A549 (cell line): ENCODE results near the gene MTPN. TPM values are rescaled to one million over a fixed set of nuclear protein-coding genes. Genes with fewer than 3 reads are reported as not detected.

Experiments
- ATAC-seq, 2 experiments: fragments of 200-7000 bp in 1 of 2; fragments of >200 bp in 1 of 2; cut with Nextera tagmentation in 1 of 2; cut with Tn5 transposase in 1 of 2; 3 replicates each; pipeline versions ENCODE4 v1.8.0 to v1.9.1; 2018 to 2020; ENCODE audit warnings: mild to moderate bottlenecking in 1 of 2, moderate library complexity in 1 of 2
- CTCF ChIA-PET: fragments of 300-600 bp; sonication (Branson Sonifier 250); formaldehyde crosslinking; extraction: SDS; loops from one replicate; lab custom pipeline; 2021; ENCODE audit warnings: antibody characterized with exemption, inconsistent platforms; lab: Yijun Ruan, JAX
- POLR2A ChIA-PET: fragments of 350-600 bp; formaldehyde crosslinking; extraction: SDS; loops from one replicate; lab custom pipeline; 2021; ENCODE audit warnings: antibody characterized with exemption, inconsistent platforms; lab: Yijun Ruan, JAX
- DNase-seq, 2 experiments: peaks; one replicate each; pipeline versions ENCODE4 v3.0.0 to v3.0.0-alpha.2; 2011 to 2016; ENCODE audit warnings: low read depth in 1 of 2, low spot score in 1 of 2
- FAIRE-seq: peaks from 2 replicates; lab custom pipeline; 2011; peaks lifted over from hg19 to GRCh38; lab: Jason Lieb, UNC
- H3K27ac ChIP-seq, 2 experiments: fragments of >200 bp; sonication (Bioruptor Twin); formaldehyde crosslinking; 3 replicates each; pipeline ENCODE4 v1.5.1; 2016 to 2017
- H3K4me1 ChIP-seq: fragments of >200 bp; sonication (Bioruptor Twin); formaldehyde crosslinking; 3 replicates; pipeline ENCODE4 v1.6.1; 2016
- H3K4me2 ChIP-seq: fragments of >200 bp; sonication (Bioruptor Twin); formaldehyde crosslinking; 3 replicates; pipeline ENCODE4 v1.6.1; 2016
- H3K4me3 ChIP-seq: fragments of >200 bp; sonication (Bioruptor Twin); formaldehyde crosslinking; 3 replicates; pipeline ENCODE4 v1.5.1; 2016
- H3K9me3 ChIP-seq: fragments of >200 bp; sonication (Bioruptor Twin); formaldehyde crosslinking; 3 replicates; pipeline ENCODE4 v1.6.1; 2016
- BHLHE40 ChIP-seq: IDR thresholded peaks from 2 replicates; pipeline ENCODE4 v1.6.1; 2012; ENCODE audit warnings: low read depth, low read length, inconsistent platforms
- CBX8 ChIP-seq: fragments of 200-600 bp; sonication (generic); IDR thresholded peaks from 2 replicates; pipeline ENCODE4 v1.6.1; 2016
- CHD2 ChIP-seq: fragments of 150-350 bp; IDR thresholded peaks from 2 replicates; pipeline ENCODE4 v1.6.1; 2014; ENCODE audit warnings: low read length; ENCODE audit not compliant: partially characterized antibody
- EHF ChIP-seq: fragments of 250-450 bp; sonication (Bioruptor Pico); IDR thresholded peaks from 2 replicates; pipeline ENCODE4 v1.5.0; 2020; ENCODE audit warnings: mild to moderate bottlenecking
- EHMT2 ChIP-seq: fragments of 200-600 bp; sonication (generic); IDR thresholded peaks from 2 replicates; pipeline ENCODE4 v1.6.1; 2016; ENCODE audit warnings: antibody characterized with exemption, low read depth, mild to moderate bottlenecking, moderate library complexity
- EP300 ChIP-seq, 2 experiments: fragments of >200 bp; sonication (Bioruptor Twin); formaldehyde crosslinking; IDR thresholded peaks; 2 replicates in 1 of 2; 3 replicates in 1 of 2; pipeline ENCODE4 v1.6.1; 2016 to 2017
- FOXS1 ChIP-seq: fragments of 250-450 bp; sonication (Bioruptor Pico); IDR thresholded peaks from 2 replicates; pipeline ENCODE4 v1.5.0; 2020; ENCODE audit warnings: mild to moderate bottlenecking, moderate library complexity
- HDAC2 ChIP-seq: fragments of 200-600 bp; sonication (generic); IDR thresholded peaks from 2 replicates; pipeline ENCODE4 v1.6.1; 2016
- HEYL ChIP-seq: fragments of 250-450 bp; sonication (Bioruptor Pico); IDR thresholded peaks from 2 replicates; pipeline ENCODE4 v1.8.0; 2021; ENCODE audit warnings: mild to moderate bottlenecking, moderate library complexity
- HOXB5 ChIP-seq: fragments of 250-450 bp; sonication (Bioruptor Pico); IDR thresholded peaks from 2 replicates; pipeline ENCODE4 v1.5.0; 2020; ENCODE audit warnings: mild to moderate bottlenecking, moderate library complexity
- JUN ChIP-seq, 2 experiments: fragments of >200 bp; sonication (Bioruptor Twin); formaldehyde crosslinking; IDR thresholded peaks; 2 replicates in 1 of 2; 3 replicates in 1 of 2; pipeline ENCODE4 v1.6.1; 2016 to 2017
- KDM5A ChIP-seq: fragments of 200-600 bp; sonication (generic); IDR thresholded peaks from 2 replicates; pipeline ENCODE4 v1.6.1; 2016; ENCODE audit warnings: antibody characterized with exemption, mild to moderate bottlenecking
- NPAS2 ChIP-seq: fragments of 250-450 bp; sonication (Bioruptor Pico); IDR thresholded peaks from 2 replicates; pipeline ENCODE4 v1.8.0; 2022; ENCODE audit warnings: mild to moderate bottlenecking, moderate library complexity, borderline replicate concordance
- RARB ChIP-seq: fragments of 250-450 bp; sonication (Bioruptor Pico); IDR thresholded peaks from 2 replicates; pipeline ENCODE4 v1.8.0; 2021; ENCODE audit warnings: mild to moderate bottlenecking, moderate library complexity
- RFX5 ChIP-seq: fragments of 450-650 bp; IDR thresholded peaks from 2 replicates; pipeline ENCODE4 v1.7.1; 2014; ENCODE audit warnings: antibody characterized with exemption, mild to moderate bottlenecking, moderate library complexity
- RNF2 ChIP-seq: fragments of 200-600 bp; sonication (generic); IDR thresholded peaks from 2 replicates; pipeline ENCODE4 v1.6.1; 2016; ENCODE audit warnings: low read depth, mild to moderate bottlenecking, antibody characterized with exemption, moderate library complexity, borderline replicate concordance
- TFCP2L1 ChIP-seq: fragments of 250-450 bp; sonication (Bioruptor Pico); IDR thresholded peaks from 2 replicates; pipeline ENCODE4 v1.5.0; 2021; ENCODE audit warnings: mild to moderate bottlenecking
- ZC3H11A ChIP-seq: fragments of 450-650 bp; IDR thresholded peaks from 2 replicates; pipeline ENCODE4 v1.6.1; 2014; ENCODE audit warnings: antibody characterized with exemption, mild to moderate bottlenecking
- WGBS: methylation state at CpG from one replicate; pipeline ENCODE4 v1.1.6; 2017; ENCODE audit errors: missing lambda C conversion rate; 5-methylcytosine and 5-hydroxymethylcytosine counted together
- polyA plus RNA-seq, 4 experiments: library from polyadenylated mRNA; depleted of rRNA in 3 of 4; stranded (reverse); fragments of >200 nt; fragmentation: RNase III in 1 of 4; extraction: RNeasy Plus Mini Kit Qiagen cat#74134 plus additional on column Dnase treatment in 1 of 4; gene quantifications; 2 replicates in 3 of 4; 3 replicates in 1 of 4; pipeline ENCODE4 v1.2.3, GENCODE V29; 2011 to 2017
- TF ChIP-seq, protein P1 (sequence below): fragments of 150-350 bp; IDR thresholded peaks from 2 replicates; pipeline ENCODE4 v1.6.1; 2014; ENCODE audit warnings: low read depth, mild to moderate bottlenecking, low read length
- TF ChIP-seq, protein P2 (sequence below): fragments of >200 bp; sonication (Bioruptor Twin); formaldehyde crosslinking; IDR thresholded peaks from 3 replicates; pipeline ENCODE4 v1.6.1; 2016
- TF ChIP-seq, protein P3 (sequence below): IDR thresholded peaks from 2 replicates; pipeline ENCODE4 v1.6.1; 2012

The MTPN gene
- polyA plus RNA-seq, 2 of the 4 experiments (the other 2 are of a cell fraction), result 147 to 206 TPM

DNA sequence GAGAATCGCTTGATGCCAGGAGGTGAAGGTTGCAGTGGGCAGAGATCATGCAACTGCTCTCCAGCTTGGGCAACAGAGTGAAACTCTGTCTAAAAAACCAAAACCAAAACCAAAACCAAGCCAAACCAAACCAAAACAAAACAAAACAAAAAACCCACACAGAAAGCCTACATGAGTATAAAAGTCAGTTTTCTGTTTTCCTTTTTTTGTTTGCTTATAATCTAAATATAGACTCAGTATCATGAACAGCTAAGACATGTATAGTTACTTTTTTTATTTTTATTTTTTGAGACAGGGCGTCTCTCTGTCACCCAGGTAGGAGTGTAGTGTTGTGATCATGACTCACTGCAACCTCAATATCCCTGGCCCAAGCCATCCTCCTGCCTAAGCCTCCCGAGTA, 16.8 kb upstream of the MTPN start:
- CTCF ChIA-PET, result interaction anchor here (1.0 to 2.1 kb wide), 4 partner anchors 11 to 193 kb away, joined by 3 to 13 read pairs (median 4); no protein-coding TSS in a partner anchor
- no peak for ATAC-seq
- POLR2A ChIA-PET, result no interaction called here

DNA sequence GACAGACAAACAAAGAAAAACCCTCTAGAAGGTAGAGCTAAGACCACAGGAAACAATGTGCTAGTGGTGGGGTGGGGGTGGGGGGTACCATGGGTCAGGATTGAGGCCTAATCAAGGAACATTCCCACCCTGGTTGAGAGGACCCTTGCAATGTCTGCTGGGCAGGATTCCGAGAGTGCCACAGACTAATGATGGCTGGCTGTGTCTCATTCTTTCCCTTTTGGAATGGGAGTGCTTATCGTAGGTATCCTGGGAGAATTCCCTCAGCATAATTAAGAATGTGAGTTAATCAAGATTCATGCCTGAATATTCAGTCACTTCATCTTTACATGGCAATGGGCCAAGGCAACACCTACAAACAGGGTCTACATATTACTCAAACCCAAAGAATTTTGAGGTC, 14.7 kb upstream of the MTPN start:
- no peak for ATAC-seq
- no peak for FAIRE-seq
- ChIA-PET CTCF (interaction anchor here (1.0 to 4.0 kb wide), 3 partner anchors 9 to 280 kb away, joined by 3 to 14 read pairs (median 3); no protein-coding TSS in a partner anchor), POLR2A (no interaction called here)
- no peak overlapping the region for H3K27ac ChIP-seq
- 75% methylated on average over 2 of the region's 2 CpGs for WGBS
- H3K4me1 ChIP-seq, result no peaks in the 10 kb centered on the region
- H3K9me3 ChIP-seq, result no peaks in the 10 kb centered on the region
- H3K4me2 ChIP-seq, result no peak overlapping the region
- TF ChIP-seq EHMT2 (no peak), CHD2 (no peak), ZC3H11A (no peak), TFCP2L1 (CRISPR knock-in tag) (no peak), RARB (CRISPR knock-in tag) (no peak), JUN (IDR thresholded peaks at IDR 0.05) (no peak)
- no peak overlapping the region for H3K4me3 ChIP-seq
- no peak for DNase-seq

More for the DNA sequence above, 16.8 kb upstream of the MTPN start:
- H3K4me3 ChIP-seq, result no peak overlapping the region
- FAIRE-seq (no peak), DNase-seq (no peak)
- H3K9me3 ChIP-seq, result no peaks in the 10 kb centered on the region
- H3K4me1 ChIP-seq, result no peaks in the 10 kb centered on the region
- WGBS, result 72% methylated on average over 3 of the region's 3 CpGs
- TF ChIP-seq NPAS2 (CRISPR knock-in tag) (no peak), BHLHE40 (no peak), HDAC2 (no peak), FOXS1 (CRISPR knock-in tag) (no peak), KDM5A (no peak), EHF (CRISPR knock-in tag) (no peak), CBX8 (no peak), RNF2 (no peak), RFX5 (no peak), HEYL (CRISPR knock-in tag) (no peak), HOXB5 (CRISPR knock-in tag) (no peak), EP300 (IDR thresholded peaks at IDR 0.05) (no peak)
- TF ChIP-seq, protein P1, sequence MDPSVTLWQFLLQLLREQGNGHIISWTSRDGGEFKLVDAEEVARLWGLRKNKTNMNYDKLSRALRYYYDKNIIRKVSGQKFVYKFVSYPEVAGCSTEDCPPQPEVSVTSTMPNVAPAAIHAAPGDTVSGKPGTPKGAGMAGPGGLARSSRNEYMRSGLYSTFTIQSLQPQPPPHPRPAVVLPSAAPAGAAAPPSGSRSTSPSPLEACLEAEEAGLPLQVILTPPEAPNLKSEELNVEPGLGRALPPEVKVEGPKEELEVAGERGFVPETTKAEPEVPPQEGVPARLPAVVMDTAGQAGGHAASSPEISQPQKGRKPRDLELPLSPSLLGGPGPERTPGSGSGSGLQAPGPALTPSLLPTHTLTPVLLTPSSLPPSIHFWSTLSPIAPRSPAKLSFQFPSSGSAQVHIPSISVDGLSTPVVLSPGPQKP, result no peak
- TF ChIP-seq, protein P2, sequence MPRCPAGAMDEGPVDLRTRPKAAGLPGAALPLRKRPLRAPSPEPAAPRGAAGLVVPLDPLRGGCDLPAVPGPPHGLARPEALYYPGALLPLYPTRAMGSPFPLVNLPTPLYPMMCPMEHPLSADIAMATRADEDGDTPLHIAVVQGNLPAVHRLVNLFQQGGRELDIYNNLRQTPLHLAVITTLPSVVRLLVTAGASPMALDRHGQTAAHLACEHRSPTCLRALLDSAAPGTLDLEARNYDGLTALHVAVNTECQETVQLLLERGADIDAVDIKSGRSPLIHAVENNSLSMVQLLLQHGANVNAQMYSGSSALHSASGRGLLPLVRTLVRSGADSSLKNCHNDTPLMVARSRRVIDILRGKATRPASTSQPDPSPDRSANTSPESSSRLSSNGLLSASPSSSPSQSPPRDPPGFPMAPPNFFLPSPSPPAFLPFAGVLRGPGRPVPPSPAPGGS, result no peak
- TF ChIP-seq, protein P3, sequence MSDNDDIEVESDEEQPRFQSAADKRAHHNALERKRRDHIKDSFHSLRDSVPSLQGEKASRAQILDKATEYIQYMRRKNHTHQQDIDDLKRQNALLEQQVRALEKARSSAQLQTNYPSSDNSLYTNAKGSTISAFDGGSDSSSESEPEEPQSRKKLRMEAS, result no peak
- H3K4me2 ChIP-seq, result no peak overlapping the region
- no peak overlapping the region for H3K27ac ChIP-seq

DNA sequence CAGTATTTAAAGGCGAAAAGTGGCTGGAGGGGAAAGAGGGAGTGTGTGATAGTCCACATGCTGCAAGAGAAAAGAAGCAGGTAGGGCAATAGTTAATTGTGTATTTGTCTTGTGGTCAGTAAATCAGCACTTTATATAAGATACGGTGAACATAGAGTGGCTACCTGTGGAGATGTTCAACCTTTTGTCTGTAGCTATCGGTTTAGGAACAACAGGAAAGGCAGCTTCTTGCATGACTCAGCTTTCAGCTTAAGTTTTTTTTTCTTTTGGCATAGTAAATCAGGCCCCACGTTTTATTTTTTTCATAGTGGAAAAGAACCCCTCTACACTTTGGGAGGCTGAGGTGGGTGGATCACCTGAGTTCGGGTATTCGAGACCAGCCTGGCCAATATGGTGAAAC, 14.2 kb upstream of the MTPN start:
- TF ChIP-seq EHF (CRISPR knock-in tag) (no peak), EHMT2 (no peak)
- Histone ChIP-seq H3K4me1 (no peaks in the 10 kb centered on the region), H3K4me2 (no peak overlapping the region), H3K9me3 (no peaks in the 10 kb centered on the region), H3K27ac (no peak overlapping the region), H3K4me3 (no peak overlapping the region)
- ATAC-seq, result no peak
- POLR2A ChIA-PET, result no interaction called here
- CTCF ChIA-PET, result interaction anchor here (1.0 to 4.0 kb wide), 3 partner anchors 9 to 280 kb away, joined by 3 to 14 read pairs (median 3); no protein-coding TSS in a partner anchor
- FAIRE-seq, result no peak
- DNase-seq, result no peak
- 78% methylated on average over 6 of the region's 6 CpGs for WGBS
